ENCODE measurements around the gene L3MBTL3.
"Not testable (repeated sequence)": the region's sequence is repeated elsewhere in the genome, so short reads cannot be mapped to it uniquely, and the experiment has no call there.

L3MBTL3 gene

GRCh38 chr6:130076512-130076911 lies 58.1 kb downstream of the L3MBTL3 start:
- DNase-seq (ENCODE audit: low spot score): no peak

- DNase-seq (ENCODE audit: low spot score): no peak
Observed at GRCh38 chr6:130090796-130091195, 72.4 kb downstream of the L3MBTL3 start.

- DNase-seq (ENCODE audit: low spot score): no peak
Observed at GRCh38 chr6:130093546-130093945, 75.2 kb downstream of the L3MBTL3 start.

- DNase-seq (ENCODE audit: low spot score): no peak
Observed at GRCh38 chr6:130098317-130098716, 79.9 kb downstream of the L3MBTL3 start.

- no peak for DNase-seq (ENCODE audit: low spot score)
Observed at GRCh38 chr6:130099119-130099518, 80.7 kb downstream of the L3MBTL3 start.

- DNase-seq (ENCODE audit: low spot score): no peak
Observed at GRCh38 chr6:130105996-130106704, 87.8 kb downstream of the L3MBTL3 start.

GRCh38 chr6:130107710-130108109 lies 89.3 kb downstream of the L3MBTL3 start:
- no peak for DNase-seq (ENCODE audit: low spot score)

- no peak for DNase-seq (ENCODE audit: low spot score)
Observed at GRCh38 chr6:130111031-130111430, 92.7 kb downstream of the L3MBTL3 start.

GRCh38 chr6:130113201-130113710 lies 94.9 kb downstream of the L3MBTL3 start:
- DNase-seq (ENCODE audit: low spot score): no peak

- no peak for DNase-seq (ENCODE audit: low spot score)
Observed at GRCh38 chr6:130115036-130115435, 96.7 kb downstream of the L3MBTL3 start.

GRCh38 chr6:130116273-130116672 lies 97.9 kb downstream of the L3MBTL3 start:
- DNase-seq (ENCODE audit: low spot score): no peak

- DNase-seq (ENCODE audit: low spot score): not testable (repeated sequence)
Observed at GRCh38 chr6:130117187-130117701, 98.9 kb downstream of the L3MBTL3 start.

GRCh38 chr6:130118236-130118635 lies 99.9 kb downstream of the L3MBTL3 start:
- DNase-seq (ENCODE audit: low spot score): no peak

- no peak for DNase-seq (ENCODE audit: low spot score)
Observed at GRCh38 chr6:130119211-130119610, 100.8 kb downstream of the L3MBTL3 start.

- no peak for DNase-seq (ENCODE audit: low spot score)
Observed at GRCh38 chr6:130120731-130121130, 102.3 kb downstream of the L3MBTL3 start.

GRCh38 chr6:130122243-130122642 lies 103.9 kb downstream of the L3MBTL3 start:
- no peak for DNase-seq (ENCODE audit: low spot score)

- DNase-seq (ENCODE audit: low spot score): no peak
Observed at GRCh38 chr6:130127195-130127594, 108.8 kb downstream of the L3MBTL3 start.

- DNase-seq (ENCODE audit: low spot score): no peak
Observed at GRCh38 chr6:130128326-130128725, 109.9 kb downstream of the L3MBTL3 start.

GRCh38 chr6:130129762-130130246 lies 111.4 kb downstream of the L3MBTL3 start:
- no peak for DNase-seq (ENCODE audit: low spot score)

- no peak for DNase-seq (ENCODE audit: low spot score)
Observed at GRCh38 chr6:130132286-130132701, 113.9 kb downstream of the L3MBTL3 start.

GRCh38 chr6:130134582-130134981 lies 116.2 kb downstream of the L3MBTL3 start:
- no peak for DNase-seq (ENCODE audit: low spot score)

- DNase-seq (ENCODE audit: low spot score): no peak
Observed at GRCh38 chr6:130136798-130137197, 118.4 kb downstream of the L3MBTL3 start.

GRCh38 chr6:130138116-130138908 lies 119.9 kb downstream of the L3MBTL3 start:
- DNase-seq (ENCODE audit: low spot score): no peak
